OCI-LY3 (cell line): ENCODE measurements around the gene KDM5C.

Experiments
- H2AFZ ChIP-seq: fragments of 200-600, 300-600 bp; shearing (Covaris generic); 2 replicates; pipeline ENCODE4 v1.6.0; 2014; ENCODE audit warnings: antibody characterized with exemption, low read depth, low read length
- H3K27ac ChIP-seq: fragments of 200-600, 300-600 bp; sonication (generic); 2 replicates; pipeline ENCODE4 v1.5.1; 2014; ENCODE audit warnings: mild to moderate bottlenecking, low read length, moderate library complexity, mixed read lengths
- H3K27me3 ChIP-seq: fragments of 200-600, 300-600 bp; sonication (generic); 2 replicates; pipeline ENCODE4 v1.6.1; 2014; ENCODE audit warnings: low read depth, low read length, mixed read lengths
- H3K36me3 ChIP-seq: fragments of 200-600, 300-600 bp; sonication (generic); replicated peaks from 2 replicates; pipeline ENCODE3; 2014; ENCODE audit warnings: low read depth, low read length, mixed read lengths
- H3K4me1 ChIP-seq: fragments of 300-600, 200-600 bp; sonication (generic); 2 replicates; pipeline ENCODE4 v1.6.1; 2014; ENCODE audit warnings: low read length, mixed read lengths
- H3K4me2 ChIP-seq: fragments of 200-600, 300-600 bp; sonication (generic); 2 replicates; pipeline ENCODE4 v1.6.1; 2014; ENCODE audit warnings: low read length, mixed read lengths
- H3K4me3 ChIP-seq: fragments of 300-600, 200-600 bp; sonication (generic); 2 replicates; pipeline ENCODE4 v1.5.1; 2014; ENCODE audit warnings: antibody characterized with exemption, mild to moderate bottlenecking, low read length, moderate library complexity
- H3K79me2 ChIP-seq: fragments of 300-600, 200-600 bp; shearing (Covaris generic); 2 replicates; pipeline ENCODE4 v1.6.1; 2014; ENCODE audit warnings: mild to moderate bottlenecking, low read length, mixed read lengths
- H3K9ac ChIP-seq: fragments of 300-600, 200-600 bp; shearing (Covaris generic); 2 replicates; pipeline ENCODE4 v1.6.0; 2014; ENCODE audit warnings: mild to moderate bottlenecking, low read length, moderate library complexity
- H3K9me3 ChIP-seq: fragments of 200-600, 300-600 bp; shearing (Covaris generic); 2 replicates; pipeline ENCODE4 v1.6.1; 2014; ENCODE audit warnings: low read length, mixed read lengths; ENCODE audit not compliant: insufficient read depth
- H4K20me1 ChIP-seq: fragments of 200-600, 300-600 bp; sonication (generic); 2 replicates; pipeline ENCODE4 v1.6.1; 2016; ENCODE audit warnings: low read length, mixed read lengths; ENCODE audit not compliant: insufficient read depth
- EZH2phosphoT487 ChIP-seq: fragments of 200-600 bp; shearing (Covaris generic); IDR thresholded peaks from 2 replicates; pipeline ENCODE4 v1.6.1; 2018; ENCODE audit warnings: antibody characterized with exemption, mixed run types, low read depth
- TF ChIP-seq, protein P1 (sequence below): fragments of 200-600, 300-600 bp; sonication (generic); IDR thresholded peaks from 2 replicates; pipeline ENCODE4 v1.5.1; 2014; ENCODE audit warnings: antibody characterized with exemption, low read length, low read depth

Gene KDM5C

GRCh38 chrX:53262189-53262917 lies 37.3 kb upstream of the KDM5C start:
- no peak overlapping the region for H2AFZ ChIP-seq
- no peak overlapping the region for H3K9ac ChIP-seq
- no peaks in the 10 kb centered on the region for H3K9me3 ChIP-seq
- H3K4me3 ChIP-seq: no peak overlapping the region
- no peaks in the 10 kb centered on the region for H4K20me1 ChIP-seq
- H3K4me2 ChIP-seq: no peak overlapping the region
- TF ChIP-seq EZH2phosphoT487: no peak
- TF ChIP-seq, protein P1, sequence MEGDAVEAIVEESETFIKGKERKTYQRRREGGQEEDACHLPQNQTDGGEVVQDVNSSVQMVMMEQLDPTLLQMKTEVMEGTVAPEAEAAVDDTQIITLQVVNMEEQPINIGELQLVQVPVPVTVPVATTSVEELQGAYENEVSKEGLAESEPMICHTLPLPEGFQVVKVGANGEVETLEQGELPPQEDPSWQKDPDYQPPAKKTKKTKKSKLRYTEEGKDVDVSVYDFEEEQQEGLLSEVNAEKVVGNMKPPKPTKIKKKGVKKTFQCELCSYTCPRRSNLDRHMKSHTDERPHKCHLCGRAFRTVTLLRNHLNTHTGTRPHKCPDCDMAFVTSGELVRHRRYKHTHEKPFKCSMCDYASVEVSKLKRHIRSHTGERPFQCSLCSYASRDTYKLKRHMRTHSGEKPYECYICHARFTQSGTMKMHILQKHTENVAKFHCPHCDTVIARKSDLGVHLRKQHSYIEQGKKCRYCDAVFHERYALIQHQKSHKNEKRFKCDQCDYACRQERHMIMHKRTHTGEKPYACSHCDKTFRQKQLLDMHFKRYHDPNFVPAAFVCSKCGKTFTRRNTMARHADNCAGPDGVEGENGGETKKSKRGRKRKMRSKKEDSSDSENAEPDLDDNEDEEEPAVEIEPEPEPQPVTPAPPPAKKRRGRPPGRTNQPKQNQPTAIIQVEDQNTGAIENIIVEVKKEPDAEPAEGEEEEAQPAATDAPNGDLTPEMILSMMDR: no peak
- no peaks in the 10 kb centered on the region for H3K36me3 ChIP-seq
- H3K27ac ChIP-seq: no peak overlapping the region
- no peaks in the 10 kb centered on the region for H3K79me2 ChIP-seq
- no peaks in the 10 kb centered on the region for H3K4me1 ChIP-seq
- H3K27me3 ChIP-seq: peaks cover 14% of the 10 kb centered on the region

DNA sequence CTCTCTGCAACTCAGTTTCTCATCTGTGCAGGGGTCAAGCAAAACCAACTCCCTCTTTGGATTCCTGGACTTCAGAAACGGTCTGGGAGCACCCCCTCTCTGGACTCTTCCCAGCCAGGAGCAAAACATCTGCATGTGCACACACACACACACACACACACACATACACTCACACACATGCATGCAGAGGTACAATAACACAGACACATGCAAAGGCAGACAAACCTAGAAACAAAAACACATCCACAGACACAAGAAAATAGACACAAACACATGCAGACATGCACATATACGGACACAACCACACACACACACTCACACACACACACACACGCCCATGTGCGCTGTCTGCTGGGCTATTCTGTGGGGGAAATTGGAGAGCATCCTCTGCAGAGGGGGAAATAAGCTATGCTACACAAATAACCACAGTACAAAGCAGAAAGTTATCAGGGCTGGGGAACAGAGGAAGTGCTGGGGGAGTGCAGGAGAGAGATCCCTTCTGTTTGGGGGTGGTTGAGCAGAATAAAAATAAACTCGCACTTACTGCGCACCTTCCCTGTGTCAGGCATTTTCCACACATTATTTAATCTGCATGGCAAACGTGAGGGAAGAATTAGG lies 36.5 kb upstream of the KDM5C start:
- no peak overlapping the region for H3K27ac ChIP-seq
- H3K4me2 ChIP-seq: no peak overlapping the region
- no peak overlapping the region for H2AFZ ChIP-seq
- no peaks in the 10 kb centered on the region for H3K9me3 ChIP-seq
- H4K20me1 ChIP-seq: no peaks in the 10 kb centered on the region
- no peaks in the 10 kb centered on the region for H3K79me2 ChIP-seq
- H3K9ac ChIP-seq: no peak overlapping the region
- no peaks in the 10 kb centered on the region for H3K4me1 ChIP-seq
- no peak overlapping the region for H3K4me3 ChIP-seq
- peaks cover 14% of the 10 kb centered on the region for H3K27me3 ChIP-seq
- no peaks in the 10 kb centered on the region for H3K36me3 ChIP-seq
- TF ChIP-seq EZH2phosphoT487: no peak
- TF ChIP-seq, protein P1: no peak

- no peaks in the 10 kb centered on the region for H3K4me1 ChIP-seq
- H3K27me3 ChIP-seq: peaks cover 14% of the 10 kb centered on the region
- no peaks in the 10 kb centered on the region for H4K20me1 ChIP-seq
- H3K36me3 ChIP-seq: no peaks in the 10 kb centered on the region
- H3K9me3 ChIP-seq: no peaks in the 10 kb centered on the region
- no peak for TF ChIP-seq EZH2phosphoT487
- TF ChIP-seq, protein P1: no peak
- no peak overlapping the region for H3K9ac ChIP-seq
- H2AFZ ChIP-seq: no peak overlapping the region
- H3K4me2 ChIP-seq: no peak overlapping the region
- H3K4me3 ChIP-seq: no peak overlapping the region
- H3K27ac ChIP-seq: no peak overlapping the region
- H3K79me2 ChIP-seq: no peaks in the 10 kb centered on the region
These were observed 35.8 kb upstream of the KDM5C start for GRCh38 chrX:53260836-53261235.

DNA sequence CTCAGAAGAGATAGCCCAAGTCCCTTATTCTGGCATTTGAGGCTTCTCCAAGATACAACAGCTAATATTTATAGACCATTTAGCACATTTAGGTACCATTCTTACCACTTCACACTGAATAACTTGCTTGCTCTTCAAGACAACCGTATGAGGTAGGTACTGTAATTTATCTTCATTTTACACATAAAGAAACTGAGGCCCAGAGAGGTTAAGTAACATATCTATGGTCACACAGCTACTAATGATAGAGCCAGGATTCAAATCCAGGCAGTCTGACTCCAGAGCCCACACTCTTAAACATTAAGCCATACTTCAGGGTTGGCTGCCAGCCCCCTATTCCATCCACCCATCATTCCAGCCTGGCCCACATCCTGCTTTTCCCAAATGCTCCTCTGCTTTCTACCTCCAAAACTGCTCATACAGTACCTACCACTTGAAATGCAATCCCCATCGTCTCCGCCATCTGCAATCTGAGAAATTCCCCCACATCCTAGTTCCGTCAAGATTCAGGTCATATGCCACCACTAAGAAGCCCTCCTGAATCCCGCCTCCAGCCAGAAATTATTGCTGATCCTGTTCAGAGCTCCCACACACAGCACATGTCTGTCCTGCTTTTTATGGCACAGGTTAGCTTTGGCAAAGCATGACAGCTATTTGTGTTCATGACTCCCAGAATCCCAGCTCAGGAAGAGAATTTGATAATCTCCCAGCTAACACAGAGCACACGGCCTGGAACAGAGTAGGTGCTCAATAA lies 32.8 kb upstream of the KDM5C start:
- Histone ChIP-seq H3K27ac (no peak overlapping the region), H2AFZ (no peak overlapping the region), H3K9me3 (no peaks in the 10 kb centered on the region), H3K79me2 (no peaks in the 10 kb centered on the region), H3K4me1 (no peaks in the 10 kb centered on the region), H3K9ac (no peak overlapping the region), H3K4me3 (no peak overlapping the region), H3K4me2 (no peak overlapping the region), H3K36me3 (no peaks in the 10 kb centered on the region), H4K20me1 (no peaks in the 10 kb centered on the region), H3K27me3 (peaks cover 5% of the 10 kb centered on the region)
- TF ChIP-seq, protein P1: no peak
- TF ChIP-seq EZH2phosphoT487: no peak
